IMR-90 (cell line): ENCODE measurements around the gene EFCAB9. TPM values are rescaled to one million over a fixed set of nuclear protein-coding genes. Genes with fewer than 3 reads are reported as not detected.

Experiments used
- ATAC-seq: fragments of 200-7000 bp; cut with Tn5 transposase; 2 replicates; pipeline ENCODE4 v1.9.1; 2020; ENCODE audit warnings: low read depth, mild to moderate bottlenecking, moderate library complexity
- BruUV-seq: library from RNA; stranded (reverse); fragments of 400-500 nt; replicated peaks from 2 replicates; lab custom pipeline; 2021; lab: Mats Ljungman, UMichigan
- CTCF ChIA-PET: fragments of 300-600 bp; formaldehyde crosslinking; extraction: SDS; loops from one replicate; lab custom pipeline; 2021; ENCODE audit warnings: antibody characterized with exemption; lab: Yijun Ruan, JAX
- POLR2A ChIA-PET: fragments of 300-600 bp; sonication (Branson Sonifier 250); formaldehyde crosslinking; loops from one replicate; lab custom pipeline; 2022; ENCODE audit warnings: antibody characterized with exemption; ENCODE audit not compliant: unreplicated experiment; lab: Charles Lee
- DNase-seq: peaks from one replicate; pipeline ENCODE4 v3.0.0; 2013
- H2AFZ ChIP-seq: replicated peaks from 2 replicates; pipeline ENCODE3; 2013; ENCODE audit warnings: low read length, mild to moderate bottlenecking; ENCODE audit not compliant: poor library complexity
- H2AK5ac ChIP-seq: 2 replicates; pipeline ENCODE4 v1.6.1; 2013; ENCODE audit warnings: low read depth, low read length, inconsistent platforms
- H2AK9ac ChIP-seq: replicated peaks from 2 replicates; pipeline ENCODE3; 2013; ENCODE audit warnings: mild to moderate bottlenecking, low read depth, low read length, moderate library complexity; ENCODE audit not compliant: poor library complexity
- H2BK120ac ChIP-seq: 2 replicates; pipeline ENCODE4 v1.6.1; 2013; ENCODE audit warnings: low read depth, low read length, inconsistent platforms
- H2BK15ac ChIP-seq: 3 replicates; pipeline ENCODE4 v1.6.1; 2013; ENCODE audit warnings: low read depth, low read length, inconsistent platforms
- H2BK20ac ChIP-seq: 2 replicates; pipeline ENCODE4 v1.6.1; 2013; ENCODE audit warnings: low read depth, mild to moderate bottlenecking, inconsistent platforms, low read length, moderate library complexity
- H2BK5ac ChIP-seq: 2 replicates; pipeline ENCODE4 v1.6.1; 2013; ENCODE audit warnings: mild to moderate bottlenecking, low read depth, low read length, inconsistent platforms; ENCODE audit not compliant: poor library complexity, severe bottlenecking
- H3K14ac ChIP-seq: replicated peaks from 2 replicates; pipeline ENCODE4 v1.6.1; 2013; ENCODE audit warnings: low read depth, low read length, inconsistent platforms
- H3K18ac ChIP-seq: 2 replicates; pipeline ENCODE4 v1.6.1; 2013; ENCODE audit warnings: low read depth, low read length, control low read depth
- H3K23ac ChIP-seq: 2 replicates; pipeline ENCODE4 v1.6.1; 2013; ENCODE audit warnings: low read depth, low read length, inconsistent platforms
- H3K27ac ChIP-seq: 2 replicates; pipeline ENCODE4 v1.5.1; 2013; ENCODE audit warnings: mild to moderate bottlenecking, control low read depth, low read length; ENCODE audit not compliant: insufficient read depth
- H3K27me3 ChIP-seq: 2 replicates; pipeline ENCODE4 v1.6.1; 2013; ENCODE audit warnings: low read length; ENCODE audit not compliant: control insufficient read depth, insufficient read depth
- H3K36me3 ChIP-seq: 2 replicates; pipeline ENCODE4 v1.6.1; 2013; ENCODE audit warnings: low read length, mixed read lengths; ENCODE audit not compliant: control insufficient read depth, insufficient read depth
- H3K4ac ChIP-seq: 2 replicates; pipeline ENCODE4 v1.6.1; 2013; ENCODE audit warnings: low read depth, low read length, inconsistent platforms
- H3K4me1 ChIP-seq: 2 replicates; pipeline ENCODE4 v1.6.1; 2013; ENCODE audit warnings: low read length, mixed read lengths; ENCODE audit not compliant: control insufficient read depth, insufficient read depth
- H3K4me2 ChIP-seq: 2 replicates; pipeline ENCODE4 v1.6.1; 2013; ENCODE audit warnings: low read depth, mild to moderate bottlenecking, control low read depth, low read length, moderate library complexity
- H3K4me3 ChIP-seq: 2 replicates; pipeline ENCODE4 v1.5.1; 2013; ENCODE audit warnings: low read depth, mild to moderate bottlenecking, control low read depth, low read length, moderate library complexity; ENCODE audit not compliant: insufficient read depth
- H3K56ac ChIP-seq: 2 replicates; pipeline ENCODE4 v1.6.1; 2013; ENCODE audit warnings: low read length, inconsistent platforms; ENCODE audit not compliant: insufficient read depth; ENCODE audit errors: extremely low read depth
- H3K79me1 ChIP-seq, 2 experiments: 2 replicates each; pipeline ENCODE4 v1.6.1; 2013; ENCODE audit warnings: low read length in 2 of 2, inconsistent platforms in 1 of 2, low read depth in 1 of 2
- H3K9ac ChIP-seq: 2 replicates; pipeline ENCODE4 v1.6.1; 2013; ENCODE audit warnings: low read depth, low read length, control low read depth
- H3K9me1 ChIP-seq: 2 replicates; pipeline ENCODE4 v1.6.1; 2013; ENCODE audit warnings: low read length, inconsistent platforms; ENCODE audit not compliant: insufficient read depth
- H3K9me3 ChIP-seq: 2 replicates; pipeline ENCODE4 v1.6.1; 2013; ENCODE audit warnings: low read length; ENCODE audit not compliant: control insufficient read depth, insufficient read depth
- H4K20me1 ChIP-seq: 2 replicates; pipeline ENCODE4 v1.6.1; 2013; ENCODE audit warnings: low read length, inconsistent platforms; ENCODE audit not compliant: insufficient read depth
- H4K5ac ChIP-seq: 2 replicates; pipeline ENCODE4 v1.6.1; 2013; ENCODE audit warnings: mild to moderate bottlenecking, low read depth, low read length, control low read depth
- H4K8ac ChIP-seq, 2 experiments: 2 replicates each; pipeline ENCODE4 v1.6.1; 2013; ENCODE audit warnings: low read depth in 2 of 2, low read length in 2 of 2, control low read depth in 1 of 2, inconsistent platforms in 1 of 2
- H4K91ac ChIP-seq: 2 replicates; pipeline ENCODE4 v1.6.1; 2013; ENCODE audit warnings: low read depth, low read length, inconsistent platforms; ENCODE audit not compliant: insufficient read depth
- BHLHE40 ChIP-seq: fragments of 150-350 bp; IDR thresholded peaks from 2 replicates; pipeline ENCODE4 v1.6.1; 2016; ENCODE audit warnings: mild to moderate bottlenecking, low read depth, low read length
- CEBPB ChIP-seq: IDR thresholded peaks from 2 replicates; pipeline ENCODE4 v1.6.1; 2012; ENCODE audit warnings: low read depth, low read length, improper control_type of control experiment
- CHD1 ChIP-seq: IDR thresholded peaks from 2 replicates; pipeline ENCODE4 v1.6.1; 2012; ENCODE audit warnings: low read depth, low read length, improper control_type of control experiment
- CTCF ChIP-seq: conservative IDR thresholded peaks from 2 replicates; pipeline ENCODE4 v1.5.1; 2012; ENCODE audit warnings: mild to moderate bottlenecking, low read depth, low read length, improper control_type of control experiment
- FOS ChIP-seq: fragments of 150-350 bp; IDR thresholded peaks from 2 replicates; pipeline ENCODE4 v1.6.1; 2016; ENCODE audit warnings: low read depth, low read length
- MAFK ChIP-seq: IDR thresholded peaks from 2 replicates; pipeline ENCODE4 v1.6.1; 2012; ENCODE audit warnings: low read depth, low read length, improper control_type of control experiment
- MAZ ChIP-seq: IDR thresholded peaks from 2 replicates; pipeline ENCODE4 v1.6.1; 2012; ENCODE audit warnings: low read depth, mild to moderate bottlenecking, low read length, improper control_type of control experiment, moderate library complexity, borderline replicate concordance
- MXI1 ChIP-seq: IDR thresholded peaks from 2 replicates; pipeline ENCODE4 v1.6.1; 2012; ENCODE audit warnings: low read depth, mild to moderate bottlenecking, low read length, moderate library complexity, borderline replicate concordance
- NFE2L2 ChIP-seq: fragments of 150-350 bp; IDR thresholded peaks from 2 replicates; pipeline ENCODE4 v1.6.1; 2016; ENCODE audit warnings: low read depth, mild to moderate bottlenecking, low read length
- POLR2A ChIP-seq: IDR thresholded peaks from 2 replicates; pipeline ENCODE4 v1.6.1; 2012; ENCODE audit warnings: mild to moderate bottlenecking, low read depth, low read length
- RAD21 ChIP-seq: IDR thresholded peaks from 2 replicates; pipeline ENCODE4 v1.6.1; 2012; ENCODE audit warnings: low read length, improper control_type of control experiment
- RCOR1 ChIP-seq: IDR thresholded peaks from 2 replicates; pipeline ENCODE4 v1.6.1; 2012; ENCODE audit warnings: mild to moderate bottlenecking, low read length, improper control_type of control experiment; ENCODE audit not compliant: insufficient replicate concordance
- RFX5 ChIP-seq: IDR thresholded peaks from 2 replicates; pipeline ENCODE4 v1.8.0; 2012; ENCODE audit warnings: low read depth, mild to moderate bottlenecking, low read length, moderate library complexity
- SMC3 ChIP-seq: fragments of 150-350 bp; IDR thresholded peaks from 2 replicates; pipeline ENCODE4 v1.6.1; 2016; ENCODE audit warnings: low read depth, mild to moderate bottlenecking, antibody characterized with exemption, low read length, moderate library complexity
- USF2 ChIP-seq: fragments of 150-350 bp; IDR thresholded peaks from 2 replicates; pipeline ENCODE4 v1.6.1; 2017; ENCODE audit warnings: mild to moderate bottlenecking, antibody characterized with exemption, low read length, low read depth
- WGBS, 2 experiments: methylation state at CpG; one replicate each; pipeline versions ENCODE4 v1.1.5 to v1.1.7; 2013; ENCODE audit warnings: missing lambda C conversion rate in 2 of 2; ENCODE audit not compliant: insufficient read length in 1 of 2; ENCODE audit errors: extremely low coverage in 2 of 2; 5-methylcytosine and 5-hydroxymethylcytosine counted together
- dilution Hi-C: fragments of 300-500 bp; cut with HindIII; formaldehyde crosslinking; loops from one replicate; pipeline ENCODE4 v1.14.3; 2018; ENCODE audit warnings: low sequenced_read_pairs; ENCODE audit not compliant: unreplicated experiment
- in situ Hi-C: fragments of 300-500 bp; cut with MboI; formaldehyde crosslinking; loops from 3 replicates; pipeline ENCODE4 v1.14.3; 2019; ENCODE audit warnings: low sequenced_read_pairs, inconsistent platforms, mixed read lengths
- intact Hi-C: fragments of 100-400 bp; cut with micrococcal nuclease; formaldehyde crosslinking; loops from 2 replicates; pipeline ENCODE4 v1.10.0; 2022
- polyA plus RNA-seq, 3 experiments: library from polyadenylated mRNA; depleted of rRNA; stranded (reverse); fragments of >200 nt; gene quantifications; 2 replicates each; pipeline ENCODE4 v1.2.3, GENCODE V29; 2012; ENCODE audit warnings: low replicate concordance in 1 of 3
- total RNA-seq: library from RNA; depleted of rRNA; stranded (reverse); fragments of >200 nt; gene quantifications from 2 replicates; pipeline ENCODE4 v1.2.3, GENCODE V29; 2012
- TF ChIP-seq, protein P1 (sequence below): fragments of 150-350 bp; IDR thresholded peaks from 2 replicates; pipeline ENCODE4 v1.6.1; 2016; ENCODE audit warnings: low read depth, mild to moderate bottlenecking, low read length, moderate library complexity, borderline replicate concordance

Gene EFCAB9
- total and polyA plus RNA-seq, 2 of the 4 experiments (the other 2 are of a cell fraction) = not detected

GRCh38 chr5:172243302-172243701 lies 49.3 kb downstream of the EFCAB9 start:
- Histone ChIP-seq H3K4ac (no peak overlapping the region), H3K27me3 (no peaks in the 10 kb centered on the region), H3K4me2 (no peak overlapping the region), H4K8ac (no peak overlapping the region), H2BK5ac (no peak overlapping the region), H4K91ac (no peak overlapping the region), H3K9me1 (peaks cover 4% of the 10 kb centered on the region; the same call in 1 of the 2 replicates), H3K36me3 (peaks cover 4% of the 10 kb centered on the region), H2AK5ac (no peak overlapping the region), H3K4me3 (no peak overlapping the region), H3K9me3 (no peaks in the 10 kb centered on the region), H2BK15ac (no peak overlapping the region), H3K14ac (no peak overlapping the region), H2BK120ac (no peak overlapping the region), H3K79me1 (peaks cover 16 to 54% of the 10 kb centered on the region in 2 experiments), H3K56ac (no peak overlapping the region), H3K9ac (no peak overlapping the region), H3K27ac (no peak overlapping the region), H2BK20ac (no peak overlapping the region), H2AK9ac (no peak overlapping the region), H3K23ac (no peak overlapping the region), H2AFZ (no peak overlapping the region), H4K20me1 (peaks cover 33% of the 10 kb centered on the region), H4K5ac (no peak overlapping the region), H3K4me1 (peaks cover 1% of the 10 kb centered on the region; the same call in 1 of the 2 replicates), H3K18ac (no peak overlapping the region)
- CTCF ChIA-PET = no interaction called here
- dilution Hi-C loops (no loop called here), intact Hi-C loops (no loop called here), in situ Hi-C loops (no loop called here)
- WGBS, 2 experiments = no CpG with 5 or more reads among the region's 3 CpGs
- TF ChIP-seq USF2 (no peak), RCOR1 (no peak), RFX5 (no peak), MAFK (no peak), MAZ (no peak), CEBPB (no peak), CHD1 (no peak), RAD21 (no peak), FOS (no peak), NFE2L2 (no peak), POLR2A (no peak), SMC3 (no peak), MXI1 (no peak), BHLHE40 (no peak), CTCF (no peak)
- TF ChIP-seq, protein P1, sequence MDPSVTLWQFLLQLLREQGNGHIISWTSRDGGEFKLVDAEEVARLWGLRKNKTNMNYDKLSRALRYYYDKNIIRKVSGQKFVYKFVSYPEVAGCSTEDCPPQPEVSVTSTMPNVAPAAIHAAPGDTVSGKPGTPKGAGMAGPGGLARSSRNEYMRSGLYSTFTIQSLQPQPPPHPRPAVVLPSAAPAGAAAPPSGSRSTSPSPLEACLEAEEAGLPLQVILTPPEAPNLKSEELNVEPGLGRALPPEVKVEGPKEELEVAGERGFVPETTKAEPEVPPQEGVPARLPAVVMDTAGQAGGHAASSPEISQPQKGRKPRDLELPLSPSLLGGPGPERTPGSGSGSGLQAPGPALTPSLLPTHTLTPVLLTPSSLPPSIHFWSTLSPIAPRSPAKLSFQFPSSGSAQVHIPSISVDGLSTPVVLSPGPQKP = no peak
- ATAC-seq (no peak), DNase-seq (no peak)
- POLR2A ChIA-PET = interaction anchor here (0.5 kb wide), 1 partner anchor 24 kb away, joined by 22 read pairs; no protein-coding TSS in a partner anchor
- BruUV-seq = no TSS peak
